Measurements from ENCODE around the gene DECR2. TPM values are rescaled to one million over a fixed set of nuclear protein-coding genes. Genes with fewer than 3 reads are reported as not detected.

DECR2 gene
- total RNA-seq, 4 donors from 2014 or later, result 17.0 to 23.3 (median 18.8) TPM

GRCh38 chr16:440627-441026 lies 38.9 kb downstream of the DECR2 start:
- Histone ChIP-seq H3K36me3 (no peaks in the 10 kb centered on the region), H3K27me3 (no peaks in the 10 kb centered on the region), H3K27ac (peak overlapping the region; percentile 34 to 69 (median 61)), H3K9me3 (no peaks in the 10 kb centered on the region), H3K4me1 (peaks cover 28 to 34% of the 10 kb centered on the region in 2 donors), H3K4me3 (no peak overlapping the region)
- DNase-seq (peak; percentile 26 to 81), ATAC-seq (peak; percentile 70 to 80)
- intact Hi-C loops (cut with DNase I; ENCODE audit: low total_unique reads) (no loop called here), in situ Hi-C loops (cut with MboI; ENCODE audit: low sequenced_read_pairs in 4 of 4) (no loop called here)
- TF ChIP-seq POLR2A (IDR thresholded peaks at IDR 0.05), result no peak
- TF ChIP-seq CTCF (IDR thresholded peaks at IDR 0.05 in 4 of 5, conservative IDR thresholded peaks at IDR 0.05 in 1 of 5), result no peak

- Histone ChIP-seq H3K27me3 (no peaks in the 10 kb centered on the region), H3K9me3 (no peaks in the 10 kb centered on the region), H3K4me1 (peaks cover 28 to 34% of the 10 kb centered on the region in 2 donors), H3K36me3 (no peaks in the 10 kb centered on the region), H3K27ac (peak overlapping the region in 3 of 4 donors; percentile 31 to 69 (median 65)), H3K4me3 (no peak overlapping the region)
- TF ChIP-seq POLR2A (IDR thresholded peaks at IDR 0.05) (no peak), CTCF (IDR thresholded peaks at IDR 0.05 in 4 of 5, conservative IDR thresholded peaks at IDR 0.05 in 1 of 5) (no peak)
- in situ Hi-C loops (cut with MboI; ENCODE audit: low sequenced_read_pairs in 4 of 4) (no loop called here), intact Hi-C loops (cut with DNase I; ENCODE audit: low total_unique reads) (no loop called here)
- DNase-seq (no peak), ATAC-seq (no peak)
Observed at GRCh38 chr16:441447-441846, 39.8 kb downstream of the DECR2 start.

- Histone ChIP-seq H3K4me1 (peaks cover 28 to 34% of the 10 kb centered on the region in 2 donors), H3K9me3 (no peaks in the 10 kb centered on the region), H3K36me3 (no peaks in the 10 kb centered on the region), H3K27ac (peak overlapping the region; percentile 26 to 69 (median 50)), H3K27me3 (no peaks in the 10 kb centered on the region), H3K4me3 (no peak overlapping the region)
- ATAC-seq, result peak; percentile 32 to 69
- no peak for TF ChIP-seq POLR2A (IDR thresholded peaks at IDR 0.05)
- no peak for TF ChIP-seq CTCF (IDR thresholded peaks at IDR 0.05 in 4 of 5, conservative IDR thresholded peaks at IDR 0.05 in 1 of 5)
- DNase-seq, result no peak
- intact Hi-C loops (cut with DNase I; ENCODE audit: low total_unique reads) (no loop called here), in situ Hi-C loops (cut with MboI; ENCODE audit: low sequenced_read_pairs in 4 of 4) (no loop called here)
Observed at GRCh38 chr16:442976-443375, 41.3 kb downstream of the DECR2 start.

GRCh38 chr16:444027-444426 lies 42.3 kb downstream of the DECR2 start:
- no peak overlapping the region for H3K4me3 ChIP-seq
- in situ Hi-C loops (cut with MboI; ENCODE audit: low sequenced_read_pairs in 4 of 4), result no loop called here
- intact Hi-C loops (cut with DNase I; ENCODE audit: low total_unique reads), result no loop called here

More at GRCh38 chr16:444027-444426, 42.3 kb downstream of the DECR2 start:
- H3K27me3 ChIP-seq, result no peaks in the 10 kb centered on the region
- DNase-seq (no peak), ATAC-seq (no peak)
- no peaks in the 10 kb centered on the region for H3K9me3 ChIP-seq
- peaks cover 28 to 34% of the 10 kb centered on the region in 2 donors for H3K4me1 ChIP-seq
- peak overlapping the region in 1 of 4 donors; percentile 69 for H3K27ac ChIP-seq
- TF ChIP-seq CTCF (IDR thresholded peaks at IDR 0.05 in 4 of 5, conservative IDR thresholded peaks at IDR 0.05 in 1 of 5) (no peak), POLR2A (IDR thresholded peaks at IDR 0.05) (no peak)
- no peaks in the 10 kb centered on the region for H3K36me3 ChIP-seq

Measured in gastrocnemius medialis (tissue), 4 donors.